ENCODE measurements around the gene DUS1L.

Gene DUS1L

GRCh38 chr17:82022310-82022980 is 43.2 kb downstream of the DUS1L start, which contains the start of gene CENPX:
Gene CENPX, minus strand, starts transcription at chr17:82022878. Its CDS starts 17 bp downstream, at chr17:82022861.
- no peak for DNase-seq

DNA sequence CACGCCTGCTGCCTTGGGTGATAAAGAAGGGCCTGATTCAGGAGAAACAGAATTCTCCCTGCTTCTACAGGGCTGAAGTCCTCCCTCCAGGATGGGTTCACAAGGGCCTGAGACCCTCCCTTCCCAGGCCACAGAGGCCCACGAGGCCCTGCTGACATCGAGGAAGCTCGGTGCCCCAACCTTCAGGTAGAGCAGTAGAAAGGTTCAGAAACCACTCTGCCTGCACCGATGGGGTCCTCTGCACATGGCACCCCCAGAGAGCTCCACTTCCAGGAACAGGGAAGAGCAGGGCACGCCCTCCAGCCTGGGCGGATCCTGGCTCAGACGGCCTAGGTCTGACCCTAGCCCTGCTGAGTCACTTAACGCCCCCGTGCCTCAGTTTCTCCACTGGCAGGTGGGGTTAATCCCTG is 43.7 kb downstream of the DUS1L start:
- DNase-seq: no peak

GRCh38 chr17:82021107-82021899 is 44.3 kb downstream of the DUS1L start:
- peak; percentile 73 for DNase-seq

- DNase-seq: no peak
These were observed 45.0 kb downstream of the DUS1L start for GRCh38 chr17:82020572-82021106.

- peak; percentile 84 for DNase-seq
These were observed 45.7 kb downstream of the DUS1L start for GRCh38 chr17:82019690-82020571.

GRCh38 chr17:82018989-82019689 is 46.5 kb downstream of the DUS1L start:
- no peak for DNase-seq

DNA sequence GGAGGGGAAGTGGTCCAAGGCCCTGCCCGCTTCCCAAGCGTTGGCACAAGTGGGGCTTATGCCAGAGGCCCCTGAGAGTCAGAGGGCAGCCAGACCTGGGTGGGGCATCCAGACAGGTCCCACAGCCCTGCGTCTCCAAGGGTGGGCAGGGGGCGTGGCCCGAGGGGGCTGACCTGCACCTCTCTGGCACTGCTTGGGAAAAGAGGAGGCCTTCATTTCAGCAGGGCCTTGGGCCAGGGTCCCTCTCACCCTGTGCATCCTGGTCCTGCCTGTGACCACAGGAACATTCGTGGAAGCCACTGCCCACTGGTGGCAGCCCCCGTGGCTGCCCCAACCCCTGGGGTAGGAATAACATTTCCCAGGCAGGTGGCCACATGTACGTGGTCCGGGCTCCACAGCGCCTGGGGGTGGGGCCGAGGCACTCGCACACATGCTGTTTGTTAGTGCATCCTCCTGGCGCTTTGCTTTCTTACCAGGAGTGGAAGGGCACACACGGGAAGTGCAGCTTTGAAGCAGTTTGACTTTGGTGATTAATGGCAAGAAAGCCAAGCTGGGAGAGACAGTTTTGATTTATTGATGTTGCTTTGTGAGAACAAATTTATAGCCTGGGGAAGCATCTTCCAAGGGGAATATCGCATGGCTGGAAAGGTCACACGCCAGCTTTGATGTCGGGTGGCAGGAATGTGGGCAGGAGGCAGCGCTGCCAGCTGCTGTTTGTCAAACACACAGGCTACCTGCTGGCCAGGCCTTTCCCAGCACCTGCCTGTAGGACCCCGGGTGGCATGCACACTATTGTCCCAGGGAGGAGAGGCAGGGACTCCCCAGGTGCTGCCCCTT is 47.2 kb downstream of the DUS1L start:
- DNase-seq: no peak

GRCh38 chr17:82017612-82018151 is 47.9 kb downstream of the DUS1L start:
- no peak for DNase-seq

DNA sequence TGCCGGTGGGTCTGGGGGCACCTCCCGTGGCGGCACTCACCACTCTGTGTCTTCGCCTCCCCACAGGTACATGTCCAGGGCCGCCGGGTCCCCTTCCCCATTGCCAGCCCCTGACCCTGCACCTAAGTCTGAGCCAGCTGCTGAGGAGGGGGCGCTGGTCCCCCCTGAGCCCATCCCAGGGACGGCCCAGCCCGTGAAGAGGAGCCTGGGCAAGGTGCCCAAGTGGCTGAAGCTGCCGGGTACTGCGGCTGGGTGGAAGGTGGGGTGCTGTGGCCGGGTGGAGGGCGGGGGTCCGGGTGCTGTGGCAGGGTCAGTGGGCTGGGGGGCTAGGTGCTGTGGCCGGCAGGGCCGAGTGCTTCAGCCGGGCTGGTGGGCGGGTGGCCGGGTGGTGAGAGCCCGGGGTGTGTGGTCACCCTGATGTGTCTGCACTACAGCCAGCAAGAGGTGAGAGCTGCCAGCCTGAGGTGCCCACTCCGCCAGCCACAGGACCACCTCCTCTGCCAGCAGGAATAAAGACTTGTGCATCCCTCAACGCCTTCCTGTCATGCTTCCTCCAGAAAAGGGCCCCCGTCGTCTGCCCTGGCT is 48.6 kb downstream of the DUS1L start:
- DNase-seq: no peak

- DNase-seq: no peak
These were observed 49.3 kb downstream of the DUS1L start for GRCh38 chr17:82016061-82016874.

DNA sequence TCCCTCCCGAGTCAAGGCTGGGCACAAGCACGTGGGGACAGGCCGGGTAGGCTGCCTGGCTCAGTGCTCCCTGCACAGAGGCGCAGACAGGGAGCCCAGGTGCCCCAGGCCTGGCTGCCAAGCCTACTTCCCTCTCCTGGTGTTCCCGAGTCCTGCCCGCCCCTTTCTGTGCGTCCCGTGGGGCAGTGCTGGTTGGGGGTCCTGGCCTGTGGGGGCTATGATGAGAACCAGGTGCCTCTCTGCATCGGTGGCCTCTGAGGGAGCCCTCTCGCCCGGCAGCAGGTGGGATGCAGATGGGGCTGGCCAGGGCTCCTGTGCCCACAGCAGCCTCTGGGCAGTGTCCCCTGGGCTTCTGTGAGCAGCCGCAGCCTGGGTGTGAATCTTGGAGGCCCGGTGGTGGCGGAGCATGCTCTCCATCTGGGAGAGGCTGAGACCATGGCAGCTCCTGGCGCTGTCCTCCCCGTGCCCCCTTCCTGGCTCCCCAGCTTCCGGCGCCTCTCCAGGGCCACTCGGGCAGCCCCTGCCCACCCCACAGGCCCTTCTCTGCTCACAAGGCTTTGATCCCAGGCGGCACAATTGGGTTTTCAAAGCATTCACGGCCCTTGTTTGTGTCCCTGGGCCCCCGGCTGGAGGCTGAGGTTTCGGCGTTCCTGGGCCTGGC is 50.2 kb downstream of the DUS1L start:
- DNase-seq: no peak

- DNase-seq: no peak
These were observed 50.7 kb downstream of the DUS1L start for GRCh38 chr17:82014971-82015310.

- DNase-seq: no peak
These were observed 51.2 kb downstream of the DUS1L start for GRCh38 chr17:82014432-82014831.

- DNase-seq: no peak
These were observed 51.8 kb downstream of the DUS1L start for GRCh38 chr17:82013772-82014321.

GRCh38 chr17:82013341-82013740 is 52.3 kb downstream of the DUS1L start:
- DNase-seq: no peak

DNA sequence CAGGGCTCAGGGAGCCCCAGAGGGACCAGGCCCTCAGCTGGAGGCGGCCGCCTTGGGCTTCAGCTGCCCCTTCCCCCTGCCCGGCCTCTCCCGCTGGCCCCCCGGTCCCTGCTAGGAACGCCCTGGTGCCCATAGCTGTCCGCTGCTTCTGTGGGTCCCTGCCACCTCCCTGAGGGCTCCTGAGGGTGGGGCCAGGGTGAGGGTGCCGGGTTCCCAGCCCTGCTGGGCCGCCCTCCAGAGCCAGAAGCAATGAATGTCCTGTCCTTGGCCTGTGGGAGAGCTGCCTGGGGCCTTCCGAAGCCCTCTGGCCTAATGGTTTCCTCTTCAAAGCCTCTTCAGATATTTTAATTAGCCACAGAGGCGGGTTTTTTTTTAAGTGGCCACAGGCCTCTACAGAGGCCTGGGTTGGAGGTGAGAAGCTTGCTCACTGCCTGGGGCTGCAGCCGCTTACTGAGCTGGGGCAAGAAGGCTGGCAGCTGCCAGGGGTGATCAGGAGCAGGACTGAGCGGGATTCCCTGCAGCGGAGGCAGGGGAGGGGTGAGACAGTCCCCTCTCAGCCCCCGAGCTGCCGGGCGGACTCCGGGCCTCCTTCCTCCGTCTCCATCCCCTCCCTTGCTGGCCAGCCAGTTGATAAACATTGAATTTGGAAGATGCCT is 52.8 kb downstream of the DUS1L start:
- no peak for DNase-seq

DNA sequence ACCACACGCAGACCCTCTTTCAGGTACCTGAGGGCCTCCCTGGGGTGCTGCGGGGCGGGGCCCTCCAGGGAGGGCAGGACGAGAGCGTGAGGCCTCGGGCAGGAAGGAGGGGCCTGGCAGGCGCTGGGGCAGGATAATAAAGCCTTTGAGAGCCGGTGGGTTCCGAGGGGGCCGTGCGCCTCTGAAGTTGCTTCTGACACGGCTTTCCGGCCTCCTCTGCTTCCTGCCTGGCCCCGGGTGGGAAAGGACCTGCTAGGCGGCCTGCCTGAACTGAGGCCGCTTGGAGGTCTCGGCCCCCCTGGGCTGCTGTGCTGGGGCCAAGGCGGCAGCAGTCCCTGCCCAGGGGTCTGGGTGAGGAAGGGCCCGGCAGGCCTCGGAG is 53.4 kb downstream of the DUS1L start:
- no peak for DNase-seq

DNA sequence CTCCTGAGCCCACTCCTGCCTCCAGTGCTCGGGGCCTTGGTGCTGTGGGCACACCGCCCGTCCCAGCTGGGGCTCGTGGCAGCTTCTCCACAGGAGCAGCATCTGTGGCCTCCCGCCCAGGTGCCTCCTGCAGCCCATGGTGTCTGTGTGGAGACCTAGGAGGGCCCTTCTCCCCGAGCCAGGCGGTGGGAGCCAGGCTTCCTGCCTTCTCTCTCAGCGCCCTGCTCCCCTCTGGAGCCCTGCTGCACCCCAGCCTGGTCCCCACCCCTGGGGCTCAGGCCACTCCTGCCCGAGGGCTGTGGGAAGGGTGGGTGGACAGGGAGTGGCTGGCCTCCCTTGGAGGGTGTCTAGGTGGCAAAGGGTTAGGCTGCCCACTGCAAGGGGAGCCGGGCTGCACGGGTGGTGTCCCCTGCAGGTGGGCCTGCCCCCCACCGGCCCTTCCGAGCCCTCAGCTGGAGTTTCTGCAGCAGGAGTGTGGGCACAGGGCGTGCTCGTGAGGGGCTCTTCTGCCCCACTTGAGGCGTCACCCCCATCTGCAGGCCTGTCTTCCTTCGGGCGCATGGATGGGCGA is 53.9 kb downstream of the DUS1L start:
- DNase-seq: no peak
